Measurements from ENCODE around the gene RNASE4. TPM values are rescaled to one million over a fixed set of nuclear protein-coding genes. Genes with fewer than 3 reads are reported as not detected.
"Not testable (repeated sequence)": the region's sequence is repeated elsewhere in the genome, so short reads cannot be mapped to it uniquely, and the experiment has no call there.

Gene RNASE4
- total RNA-seq, 1 experiment from 2014 or later: 2.4 TPM

DNA sequence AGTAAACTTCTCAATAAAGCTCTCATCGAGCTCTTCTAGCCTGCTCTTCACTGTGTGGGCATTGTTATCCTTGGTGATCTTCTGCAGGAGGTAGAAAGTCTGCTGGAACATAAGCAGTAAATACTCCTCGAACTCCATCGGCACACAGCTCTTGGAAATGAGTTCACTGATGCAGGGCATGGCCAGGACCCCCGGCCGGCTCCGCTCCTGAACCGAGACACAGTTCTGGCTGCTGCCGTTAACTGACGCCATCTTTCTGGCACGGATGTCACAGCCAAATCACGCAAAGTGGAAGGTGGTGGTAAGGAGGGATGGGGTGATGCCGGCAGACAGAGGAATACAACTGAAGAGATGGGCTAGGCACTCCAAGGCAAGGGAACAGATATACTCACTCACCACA, 37.7 kb downstream of the RNASE4 start:
- no TSS peak for BruUV-seq (replicated peaks)
- Mint-ChIP-seq H3K36me3 (ENCODE audit: insufficient read depth, unreplicated experiment) (no peaks in the 10 kb centered on the region), H3K4me3 (ENCODE audit: unreplicated experiment) (no peak overlapping the region), H3K27ac (ENCODE audit: low read depth, unreplicated experiment) (no peak overlapping the region), H3K4me1 (ENCODE audit: insufficient read depth, unreplicated experiment) (no peaks in the 10 kb centered on the region), H3K27me3 (ENCODE audit: insufficient read depth, unreplicated experiment) (peaks cover 55% of the 10 kb centered on the region), H3K9me3 (ENCODE audit: unreplicated experiment) (no peaks in the 10 kb centered on the region)
- no peak for DNase-seq (ENCODE audit: unreplicated experiment)
- ChIA-PET POLR2A (no interaction called here), CTCF (interaction anchor here (0.6 to 1.4 kb wide), 2 partner anchors 250 to 387 kb away, joined by 3 read pairs; no protein-coding TSS in a partner anchor)
- no peak for TF ChIP-seq CTCF (IDR thresholded peaks at IDR 0.05; ENCODE audit: unreplicated experiment)
- intact Hi-C loops (cut with micrococcal nuclease): no loop called here

- DNase-seq (ENCODE audit: unreplicated experiment): no peak
- BruUV-seq (replicated peaks): no TSS peak
- Mint-ChIP-seq H3K9me3 (ENCODE audit: unreplicated experiment) (no peaks in the 10 kb centered on the region), H3K36me3 (ENCODE audit: insufficient read depth, unreplicated experiment) (no peaks in the 10 kb centered on the region), H3K4me1 (ENCODE audit: insufficient read depth, unreplicated experiment) (no peaks in the 10 kb centered on the region), H3K27ac (ENCODE audit: low read depth, unreplicated experiment) (no peak overlapping the region), H3K4me3 (ENCODE audit: unreplicated experiment) (no peak overlapping the region), H3K27me3 (ENCODE audit: insufficient read depth, unreplicated experiment) (peaks cover 70% of the 10 kb centered on the region)
- no peak for TF ChIP-seq CTCF (IDR thresholded peaks at IDR 0.05; ENCODE audit: unreplicated experiment)
- intact Hi-C loops (cut with micrococcal nuclease): no loop called here
- ChIA-PET CTCF (interaction anchor here (0.6 kb wide), 1 partner anchor 462 kb away, joined by 3 read pairs; no protein-coding TSS in a partner anchor), POLR2A (no interaction called here)
Measured at GRCh38 chr14:20723488-20723887, 39.1 kb downstream of the RNASE4 start.

- H3K4me1 Mint-ChIP-seq (ENCODE audit: insufficient read depth, unreplicated experiment); DNase-seq (ENCODE audit: unreplicated experiment); H3K36me3 Mint-ChIP-seq (ENCODE audit: insufficient read depth, unreplicated experiment); POLR2A ChIA-PET; H3K4me3 Mint-ChIP-seq (ENCODE audit: unreplicated experiment); H3K27ac Mint-ChIP-seq (ENCODE audit: low read depth, unreplicated experiment); BruUV-seq (replicated peaks); intact Hi-C loops (cut with micrococcal nuclease); H3K9me3 Mint-ChIP-seq (ENCODE audit: unreplicated experiment): not testable (repeated sequence)
- H3K27me3 Mint-ChIP-seq (ENCODE audit: insufficient read depth, unreplicated experiment): peaks cover 70% of the 10 kb centered on the region
- CTCF ChIA-PET: interaction anchor here (0.6 to 1.0 kb wide), 3 partner anchors 12 to 118 kb away, joined by 3 read pairs; no protein-coding TSS in a partner anchor
Measured at GRCh38 chr14:20726121-20726520, 41.8 kb downstream of the RNASE4 start.

DNA sequence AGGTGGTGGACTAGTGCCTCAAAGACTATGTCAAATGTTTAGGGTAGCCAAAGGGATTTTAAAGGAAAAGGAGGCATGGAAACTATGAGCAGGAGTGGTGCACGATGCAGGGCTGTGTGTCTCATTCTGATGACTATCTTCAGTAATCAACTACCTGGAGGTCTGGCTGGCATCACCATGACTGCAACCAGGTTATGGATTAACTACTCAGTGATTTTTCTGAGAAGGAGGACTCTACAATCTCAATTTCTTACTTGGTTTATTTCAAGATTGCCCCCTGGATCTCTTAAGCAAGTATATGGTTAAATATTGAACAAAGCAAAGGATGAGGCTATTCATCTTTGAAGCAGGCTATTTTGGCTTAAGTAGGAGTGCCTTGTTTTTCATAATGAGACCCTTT, 42.2 kb downstream of the RNASE4 start:
- TF ChIP-seq CTCF (IDR thresholded peaks at IDR 0.05; ENCODE audit: unreplicated experiment): no peak
- Mint-ChIP-seq H3K9me3 (ENCODE audit: unreplicated experiment) (no peaks in the 10 kb centered on the region), H3K4me3 (ENCODE audit: unreplicated experiment) (no peak overlapping the region), H3K27ac (ENCODE audit: low read depth, unreplicated experiment) (no peak overlapping the region), H3K4me1 (ENCODE audit: insufficient read depth, unreplicated experiment) (no peaks in the 10 kb centered on the region), H3K36me3 (ENCODE audit: insufficient read depth, unreplicated experiment) (no peaks in the 10 kb centered on the region), H3K27me3 (ENCODE audit: insufficient read depth, unreplicated experiment) (peaks cover 70% of the 10 kb centered on the region)
- CTCF ChIA-PET: interaction anchor here (0.6 to 1.8 kb wide), 4 partner anchors 13 to 245 kb away, joined by 3 to 7 read pairs (median 3); no protein-coding TSS in a partner anchor
- POLR2A ChIA-PET: no interaction called here
- BruUV-seq (replicated peaks): no TSS peak
- no peak for DNase-seq (ENCODE audit: unreplicated experiment)
- intact Hi-C loops (cut with micrococcal nuclease): no loop called here

- no peaks in the 10 kb centered on the region for H3K9me3 Mint-ChIP-seq (ENCODE audit: unreplicated experiment)
- intact Hi-C loops (cut with micrococcal nuclease): no loop called here
- peaks cover 76% of the 10 kb centered on the region for H3K27me3 Mint-ChIP-seq (ENCODE audit: insufficient read depth, unreplicated experiment)
- POLR2A ChIA-PET: no interaction called here
- no peak for DNase-seq (ENCODE audit: unreplicated experiment)
- no peak overlapping the region for H3K4me3 Mint-ChIP-seq (ENCODE audit: unreplicated experiment)
- H3K27ac Mint-ChIP-seq (ENCODE audit: low read depth, unreplicated experiment): no peak overlapping the region
- BruUV-seq (replicated peaks): no TSS peak
- H3K36me3 Mint-ChIP-seq (ENCODE audit: insufficient read depth, unreplicated experiment): no peaks in the 10 kb centered on the region
- TF ChIP-seq CTCF (IDR thresholded peaks at IDR 0.05; ENCODE audit: unreplicated experiment): no peak
- H3K4me1 Mint-ChIP-seq (ENCODE audit: insufficient read depth, unreplicated experiment): no peaks in the 10 kb centered on the region
- CTCF ChIA-PET: interaction anchor here (0.5 to 1.3 kb wide), 4 partner anchors 17 to 136 kb away, joined by 3 to 4 read pairs (median 3); no protein-coding TSS in a partner anchor
Measured at GRCh38 chr14:20730891-20731290, 46.5 kb downstream of the RNASE4 start.
